SHP77 (cell line): ENCODE data around the gene ESPN.
A peak's percentile ranks its signal among the peaks of the same experiment; 100 is the strongest.

ENCODE experiments used
- DNase-seq, 2 experiments: peaks; one replicate each; lab custom pipeline; 2025; lab: John Stamatoyannopoulos, UW

The ESPN gene

DNA sequence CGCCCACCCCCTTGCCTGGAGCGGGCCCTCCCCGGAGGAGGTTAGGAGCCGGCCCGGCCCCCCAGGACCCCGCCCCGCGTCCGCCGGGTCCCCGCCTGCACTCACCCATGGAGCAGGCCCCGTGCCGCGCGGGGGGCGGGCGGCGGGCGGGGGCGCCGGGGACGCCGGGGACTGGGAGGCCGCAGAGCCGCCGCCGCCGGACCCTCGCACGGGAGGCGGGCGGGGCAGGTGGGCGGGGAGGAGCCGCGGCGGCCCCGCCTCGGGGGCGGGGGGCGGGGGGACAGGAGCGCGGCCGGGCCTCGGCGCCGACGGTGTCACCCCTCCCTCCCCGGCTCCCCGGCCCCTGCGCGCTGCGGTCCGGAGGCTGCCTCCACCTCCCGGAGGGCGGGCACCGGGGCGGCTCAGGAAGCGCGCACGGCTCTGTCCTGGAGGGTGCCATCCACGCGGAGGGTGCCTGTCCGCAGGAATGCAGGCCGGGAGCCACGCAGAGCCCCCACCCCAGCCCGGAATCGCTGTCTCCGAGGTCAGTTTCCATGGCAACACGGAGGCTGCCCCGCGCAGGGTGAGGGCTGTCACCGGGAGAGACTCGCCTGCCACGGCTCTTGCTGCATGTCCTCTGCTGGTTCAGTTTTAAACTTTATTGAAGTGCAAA is 72.8 kb downstream of the ESPN start:
- DNase-seq, result no peak

- no peak for DNase-seq
Measured at GRCh38 chr1:6497867-6498575, 73.4 kb downstream of the ESPN start.

GRCh38 chr1:6498576-6499111 is 74.1 kb downstream of the ESPN start:
- DNase-seq, result no peak

- DNase-seq, result no peak
Measured at GRCh38 chr1:6499296-6499695, 74.7 kb downstream of the ESPN start.

DNA sequence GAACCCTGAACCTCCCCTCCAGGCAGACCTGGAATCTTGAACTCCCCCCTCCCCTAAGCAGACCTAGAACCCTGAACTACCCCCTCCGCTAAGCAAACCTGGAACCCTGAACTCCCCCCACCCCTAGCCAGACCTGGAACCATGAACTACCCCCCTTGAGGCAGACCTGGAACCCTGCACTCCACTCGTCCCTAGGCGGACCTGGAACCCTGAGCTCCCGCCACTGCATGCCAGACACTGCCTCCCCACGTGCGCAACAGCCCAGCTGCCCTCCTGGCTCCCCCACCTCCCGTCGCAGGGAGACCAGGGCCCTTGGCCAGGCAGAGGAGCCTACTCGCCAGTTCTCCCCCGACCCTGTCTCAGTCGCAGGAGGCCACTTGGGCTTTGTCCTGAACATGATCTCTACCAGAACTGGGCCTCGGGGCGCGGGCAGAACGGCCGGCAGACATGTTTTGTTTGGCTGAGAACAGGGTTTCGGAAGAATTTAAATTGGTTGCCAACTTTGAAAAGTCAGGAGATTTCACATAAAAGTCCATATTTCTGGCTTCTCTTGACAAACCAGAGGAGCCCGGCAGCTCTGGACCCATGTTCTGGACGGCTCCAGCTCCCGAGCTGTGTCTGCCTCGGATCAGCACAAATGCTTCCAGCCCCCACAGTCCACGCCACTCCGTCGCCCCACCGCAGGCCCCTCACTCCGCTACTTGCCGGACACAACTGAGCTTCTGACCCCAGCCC is 76.1 kb downstream of the ESPN start:
- no peak for DNase-seq

DNA sequence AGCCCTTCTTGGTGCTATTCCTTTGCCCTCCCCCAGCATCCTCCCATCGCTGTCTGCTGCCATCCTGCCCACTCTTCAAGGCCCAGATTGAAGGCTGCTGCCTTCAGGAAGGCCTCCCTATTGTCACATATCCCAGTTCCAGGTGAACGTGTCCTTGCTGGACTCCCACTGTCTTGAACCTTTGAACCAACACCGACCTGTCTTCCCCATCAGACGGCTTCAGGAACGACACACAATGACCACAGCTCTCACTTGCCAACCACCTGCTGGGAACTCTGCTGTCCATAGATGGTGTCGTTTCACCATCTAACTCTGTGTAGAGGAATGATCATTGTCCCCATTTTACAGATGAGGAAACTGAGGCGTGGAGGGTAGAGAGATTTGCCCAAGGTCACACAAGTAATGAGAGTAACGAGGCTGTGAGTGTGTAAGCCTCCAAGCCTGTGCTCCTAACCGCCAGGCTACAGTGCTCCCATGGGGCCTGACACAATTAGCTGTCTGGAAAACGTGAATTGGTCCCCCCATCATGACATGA is 76.8 kb downstream of the ESPN start:
- DNase-seq, result no peak

DNA sequence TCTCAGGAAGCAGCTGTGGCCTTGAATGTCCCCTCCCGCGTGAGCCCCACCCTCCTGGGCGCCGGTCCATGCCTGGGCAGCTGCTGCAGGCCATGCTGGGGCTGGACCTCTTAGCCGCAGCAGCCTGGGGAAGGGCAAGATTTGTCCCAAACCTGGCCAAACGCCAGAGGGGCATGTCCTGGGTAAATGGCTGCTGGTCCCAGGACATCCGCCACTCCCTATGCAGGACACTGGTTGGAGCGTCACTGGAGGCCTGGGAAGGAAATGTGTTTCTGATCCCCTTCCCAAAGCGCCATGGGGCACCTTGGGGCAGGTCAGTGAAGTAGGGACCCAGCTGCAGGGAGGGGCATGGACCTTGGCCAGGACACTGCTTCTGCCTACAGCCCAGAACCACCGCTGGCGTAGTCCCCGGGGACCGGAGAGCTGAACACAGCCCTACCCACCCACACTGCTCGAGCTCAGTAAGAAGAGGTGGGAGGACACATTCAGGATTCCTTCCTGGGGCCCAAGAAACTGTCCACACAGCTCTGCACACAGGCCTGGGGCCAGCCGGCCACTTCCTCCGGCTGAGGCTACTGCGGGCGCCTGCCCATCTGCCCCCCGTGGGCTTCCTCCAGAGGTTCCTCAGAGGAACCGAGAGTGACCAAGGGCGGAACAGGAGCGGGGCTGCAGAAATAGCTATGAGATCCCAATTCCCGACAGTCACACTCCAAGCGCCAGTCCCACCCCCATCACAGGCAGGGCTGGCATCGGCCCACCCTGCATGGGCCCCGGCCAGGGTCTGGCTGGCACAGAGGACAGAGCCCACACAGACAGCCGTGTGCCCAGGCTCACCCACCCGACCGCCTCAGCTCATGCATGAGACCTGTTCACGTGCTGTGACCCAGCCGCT is 77.7 kb downstream of the ESPN start:
- no peak for DNase-seq

DNA sequence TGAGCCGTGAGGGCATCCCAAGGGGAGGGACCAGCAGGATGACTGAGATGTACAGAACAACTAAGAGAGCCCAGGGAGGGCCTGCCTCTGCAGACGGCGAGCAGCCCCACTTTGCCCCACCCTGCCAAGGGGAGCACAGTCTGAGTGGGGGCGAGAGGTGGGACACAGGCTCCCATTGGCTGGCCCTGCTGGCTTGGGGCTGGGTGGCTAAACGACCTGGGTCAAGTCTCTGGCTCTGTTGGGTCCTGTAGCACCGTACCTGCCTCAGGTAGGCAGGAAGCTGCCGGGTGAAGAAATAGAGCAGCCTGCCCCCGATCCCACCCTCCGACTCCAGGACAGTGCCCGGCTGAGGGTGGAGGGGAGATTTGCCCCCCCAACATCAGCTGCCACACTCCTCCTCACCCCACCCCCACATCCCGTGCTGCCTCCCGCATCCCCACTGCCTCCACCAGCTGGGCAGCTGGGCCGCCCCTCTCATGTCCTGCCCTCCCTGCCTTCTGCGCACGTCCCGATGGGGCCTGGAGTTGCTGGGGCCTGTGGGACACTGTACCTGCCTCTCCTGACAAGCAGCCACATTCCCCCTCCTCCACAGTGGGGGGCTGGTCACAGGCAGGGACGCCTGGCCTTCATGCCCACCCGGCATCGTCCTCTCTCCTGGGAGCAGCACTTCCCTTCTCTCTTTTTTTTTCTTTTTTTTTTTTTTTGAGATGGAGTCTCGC is 79.5 kb downstream of the ESPN start:
- DNase-seq, result no peak

GRCh38 chr1:6504887-6505286 is 80.3 kb downstream of the ESPN start:
- no peak for DNase-seq

- no peak for DNase-seq
Measured at GRCh38 chr1:6505367-6506209, 81.0 kb downstream of the ESPN start.

DNA sequence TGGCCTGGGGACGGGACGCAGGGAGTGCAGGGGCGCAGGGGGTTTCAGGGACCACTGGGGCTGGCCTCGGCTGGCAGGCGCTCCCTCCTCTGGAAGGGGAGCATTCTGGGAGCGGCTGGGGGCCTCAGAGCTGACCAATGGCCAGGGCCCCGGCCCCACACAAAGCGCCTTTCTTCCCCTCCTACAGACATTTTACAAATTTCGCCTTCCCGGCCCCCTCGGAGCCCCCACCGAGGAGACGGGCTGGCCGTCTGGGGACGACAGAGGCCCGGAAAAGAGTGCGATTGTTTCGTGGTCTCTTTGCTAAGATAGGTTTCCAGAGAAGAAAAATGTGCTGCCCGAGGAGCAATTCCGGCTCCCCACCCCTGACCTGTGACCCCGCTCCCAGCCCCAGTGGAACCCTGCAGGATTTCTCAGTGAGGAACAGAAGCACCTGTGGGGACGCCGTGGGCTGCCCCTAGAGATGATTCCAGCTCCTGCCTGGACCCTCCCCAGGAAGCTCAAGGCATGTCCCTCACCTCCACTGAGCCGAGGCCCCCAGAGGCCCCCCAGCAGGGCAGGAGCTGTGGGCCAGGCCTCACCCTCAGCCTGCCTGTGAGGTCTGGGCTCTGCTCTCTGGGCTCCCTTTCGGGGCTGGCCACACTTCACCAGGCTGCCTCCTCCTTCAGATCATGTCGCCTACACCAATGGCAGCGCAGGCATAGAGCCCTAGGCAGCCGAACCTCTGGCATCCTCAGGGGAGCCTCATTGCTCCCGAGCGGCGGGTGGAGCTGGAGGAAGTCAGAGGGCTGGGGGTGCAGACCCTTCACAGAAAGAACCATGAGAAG is 81.8 kb downstream of the ESPN start:
- DNase-seq, result no peak

DNA sequence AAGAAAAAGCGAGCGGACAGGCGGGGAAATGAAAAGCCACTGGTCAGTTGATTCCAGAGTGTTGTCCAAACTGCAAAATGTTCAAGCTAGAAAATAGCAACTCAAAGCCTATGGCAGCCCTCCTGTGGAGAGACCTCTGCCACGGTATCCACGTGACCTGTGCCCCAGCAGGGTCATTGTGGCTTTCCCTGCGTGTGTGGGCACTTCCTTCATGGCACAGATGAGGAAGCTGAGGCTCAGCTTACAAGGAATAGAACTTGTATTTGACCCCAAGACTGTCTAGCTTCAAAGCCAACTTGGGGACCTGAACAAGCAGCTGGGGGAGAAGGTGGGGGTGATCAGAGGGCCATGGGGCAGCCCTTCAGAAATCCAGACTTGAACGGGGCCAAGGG is 82.5 kb downstream of the ESPN start:
- no peak for DNase-seq

- DNase-seq, result no peak
Measured at GRCh38 chr1:6507461-6507911, 82.9 kb downstream of the ESPN start.

DNA sequence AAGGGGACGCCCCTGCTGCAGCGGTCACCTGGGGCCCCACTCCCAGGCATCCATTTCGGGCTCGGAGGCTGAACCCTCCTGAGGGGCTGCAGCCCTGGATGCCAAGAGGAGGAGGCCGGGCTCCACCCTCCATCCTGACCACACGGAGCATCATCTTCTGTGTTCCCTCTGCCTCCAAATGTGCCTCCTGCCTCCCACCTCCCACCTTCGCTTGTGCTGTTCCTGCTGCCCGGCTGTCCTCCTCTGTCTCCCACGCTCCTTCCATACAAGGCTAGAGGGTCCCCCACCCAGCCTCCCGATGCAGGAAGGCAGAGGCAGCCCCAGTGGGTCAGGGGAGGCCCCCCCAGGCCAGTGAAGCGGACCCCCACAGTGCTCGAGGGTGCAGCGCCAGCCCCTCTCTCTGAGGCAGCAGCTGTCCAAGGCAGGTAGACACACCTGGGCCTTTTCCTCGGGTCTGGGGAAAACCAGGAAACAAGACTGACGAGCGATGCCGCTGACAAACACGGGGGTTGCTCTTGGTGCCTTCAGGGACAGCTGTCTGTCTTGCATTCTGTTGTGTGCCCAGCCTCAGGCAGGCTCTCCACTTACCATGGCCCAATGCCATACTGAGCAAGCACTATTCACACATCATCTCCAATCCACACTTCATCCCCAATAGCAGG is 83.7 kb downstream of the ESPN start:
- peak; percentile 28 to 31 for DNase-seq

DNA sequence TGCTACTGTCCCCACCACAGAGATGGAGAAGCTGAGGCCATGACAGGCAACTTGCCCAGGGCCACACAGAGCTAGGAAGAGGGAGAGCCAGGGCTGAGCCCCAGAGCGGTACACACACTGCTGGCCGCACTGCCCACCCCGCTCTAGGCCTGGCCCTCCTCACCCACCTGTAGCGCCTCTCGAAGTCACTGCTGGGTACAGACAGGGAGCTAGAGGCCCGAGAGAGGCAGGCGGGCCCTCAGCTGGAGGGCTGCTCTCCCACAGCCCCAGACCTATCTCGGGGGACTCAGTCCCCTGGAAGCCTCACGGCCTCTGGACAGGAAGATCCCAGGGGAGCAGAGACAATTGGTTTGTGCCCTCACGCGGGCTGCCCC is 84.2 kb downstream of the ESPN start:
- DNase-seq, result no peak

DNA sequence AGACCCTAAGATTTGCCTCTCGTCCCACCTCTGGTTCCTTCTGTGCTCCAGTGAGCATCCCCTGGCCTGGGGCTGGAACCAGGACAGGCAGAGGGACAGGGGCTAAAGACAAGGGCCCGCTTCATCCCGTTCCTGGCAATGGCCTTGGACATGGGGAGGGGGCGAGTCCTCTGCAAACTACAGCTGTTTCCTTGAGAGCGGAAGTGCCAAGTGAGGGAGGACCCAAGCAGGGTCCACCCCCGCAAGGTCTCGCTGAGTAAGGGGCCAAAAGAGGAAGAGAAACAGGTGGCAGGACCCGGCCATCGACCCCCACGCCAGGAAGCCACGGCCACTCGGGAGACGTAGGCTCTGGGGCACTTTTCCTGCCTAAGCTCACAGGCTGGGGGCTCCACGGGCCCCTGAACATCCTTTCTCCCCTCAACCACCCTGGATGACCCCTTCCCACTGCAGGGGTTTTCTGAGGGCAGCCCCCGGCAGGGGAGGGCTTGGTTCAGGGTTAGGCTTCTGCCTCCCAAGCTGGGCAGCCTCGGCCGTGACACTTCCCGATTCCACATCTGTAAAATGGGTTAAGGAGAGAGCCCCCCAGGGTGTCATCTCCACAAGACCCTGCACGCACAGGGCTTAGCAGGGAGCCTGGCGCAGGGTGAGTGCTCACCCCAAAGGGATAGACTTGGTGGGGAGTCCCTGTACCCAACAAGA is 84.8 kb downstream of the ESPN start:
- no peak for DNase-seq

GRCh38 chr1:6509919-6510291 is 85.3 kb downstream of the ESPN start:
- no peak for DNase-seq

DNA sequence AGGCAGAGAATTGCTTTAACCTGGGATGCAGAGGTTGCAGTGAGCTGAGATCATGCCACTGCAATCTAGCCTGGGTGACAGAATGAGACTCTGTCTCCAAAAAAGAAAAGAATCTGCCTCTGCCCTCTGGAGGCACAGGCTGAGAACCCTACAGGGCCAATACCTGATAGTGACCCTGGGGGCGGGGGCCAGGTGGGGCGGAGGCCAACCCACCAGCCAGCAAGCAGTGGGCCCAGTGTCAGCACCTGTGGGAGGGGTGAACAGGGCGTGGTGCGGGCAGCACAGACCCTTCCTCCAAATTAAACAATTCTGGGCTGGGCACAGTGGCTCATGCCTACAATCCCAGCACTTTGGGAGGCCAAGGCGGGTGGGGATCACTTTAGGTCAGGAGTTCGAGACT is 85.9 kb downstream of the ESPN start:
- no peak for DNase-seq
